SK-N-SH (cell line): ENCODE data around the gene VIM.

Experiments
- CHD2 ChIP-seq: fragments of 150-350 bp; IDR thresholded peaks from 2 replicates; pipeline ENCODE4 v1.6.1; 2018; ENCODE audit warnings: low read length; ENCODE audit not compliant: partially characterized antibody
- CTCF ChIP-seq: fragments of 200-600 bp; sonication (generic); IDR thresholded peaks from 2 replicates; pipeline ENCODE4 v1.6.1; 2017; ENCODE audit warnings: antibody characterized with exemption, mild to moderate bottlenecking, moderate library complexity
- FOXM1 ChIP-seq: IDR thresholded peaks from 2 replicates; pipeline ENCODE4 v1.4.0; 2012; ENCODE audit warnings: low read depth, mild to moderate bottlenecking
- GABPA ChIP-seq: IDR thresholded peaks from 2 replicates; pipeline ENCODE4 v1.4.0; 2012; ENCODE audit warnings: low read depth, mild to moderate bottlenecking
- GATA2 ChIP-seq: sonication (generic); formaldehyde crosslinking; IDR thresholded peaks from 2 replicates; pipeline ENCODE4 v1.5.0; 2020; ENCODE audit warnings: mild to moderate bottlenecking, missing genetic modification reagents
- JUND ChIP-seq: IDR thresholded peaks from 2 replicates; pipeline ENCODE4 v1.4.0; 2012
- MXI1 ChIP-seq: IDR thresholded peaks from 2 replicates; pipeline ENCODE4 v1.6.1; 2012; ENCODE audit warnings: mild to moderate bottlenecking, low read depth, low read length, improper control_type of control experiment
- RXRA ChIP-seq: IDR thresholded peaks from 2 replicates; pipeline ENCODE4 v1.4.0; 2012; ENCODE audit warnings: low read depth, mild to moderate bottlenecking, borderline replicate concordance
- SMC3 ChIP-seq: IDR thresholded peaks from 2 replicates; pipeline ENCODE4 v1.6.1; 2012; ENCODE audit warnings: low read depth, low read length, improper control_type of control experiment
- TAF1 ChIP-seq: IDR thresholded peaks from 2 replicates; pipeline ENCODE4 v1.6.1; 2012; ENCODE audit warnings: low read depth, mild to moderate bottlenecking, low read length, moderate library complexity, borderline replicate concordance
- TCF12 ChIP-seq: IDR thresholded peaks from 2 replicates; pipeline ENCODE4 v1.4.0; 2012
- USF2 ChIP-seq: fragments of 150-350 bp; IDR thresholded peaks from 2 replicates; pipeline ENCODE4 v1.6.1; 2017; ENCODE audit warnings: antibody characterized with exemption, low read length, low read depth, borderline replicate concordance
- ZBTB33 ChIP-seq: IDR thresholded peaks from 2 replicates; pipeline ENCODE4 v1.4.0; 2012; ENCODE audit warnings: low read depth, borderline replicate concordance
- TF ChIP-seq, protein P1 (sequence below): fragments of 150-350 bp; IDR thresholded peaks from 2 replicates; pipeline ENCODE4 v1.6.1; 2016; ENCODE audit warnings: mild to moderate bottlenecking, low read depth, low read length

DNA sequence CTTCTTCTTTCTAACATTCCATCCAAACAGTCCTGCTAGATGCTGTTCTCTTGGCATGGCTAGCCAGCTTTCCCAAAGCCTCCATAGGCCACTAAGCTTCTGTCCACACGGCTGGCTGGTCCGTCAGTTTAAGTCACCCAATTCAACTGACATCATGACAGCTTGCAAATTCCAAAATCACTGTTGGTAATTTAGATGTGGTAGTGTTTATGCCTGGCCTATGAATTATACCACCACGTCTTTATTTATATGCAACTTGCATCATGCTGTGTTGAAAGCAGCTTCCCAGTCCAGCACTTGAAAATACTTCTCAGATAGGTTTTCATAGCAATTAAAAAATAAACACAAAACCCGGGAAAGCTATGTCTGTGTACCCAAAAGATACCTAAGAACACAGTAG lies 2.2 kb upstream of the VIM start:
- TF ChIP-seq SMC3 (no peak), JUND (no peak), GATA2 (CRISPR knock-in tag) (no peak), CHD2 (no peak), RXRA (no peak), FOXM1 (no peak), MXI1 (no peak), CTCF (no peak), ZBTB33 (no peak), TCF12 (no peak), USF2 (no peak), GABPA (no peak), TAF1 (no peak)
- TF ChIP-seq, protein P1, sequence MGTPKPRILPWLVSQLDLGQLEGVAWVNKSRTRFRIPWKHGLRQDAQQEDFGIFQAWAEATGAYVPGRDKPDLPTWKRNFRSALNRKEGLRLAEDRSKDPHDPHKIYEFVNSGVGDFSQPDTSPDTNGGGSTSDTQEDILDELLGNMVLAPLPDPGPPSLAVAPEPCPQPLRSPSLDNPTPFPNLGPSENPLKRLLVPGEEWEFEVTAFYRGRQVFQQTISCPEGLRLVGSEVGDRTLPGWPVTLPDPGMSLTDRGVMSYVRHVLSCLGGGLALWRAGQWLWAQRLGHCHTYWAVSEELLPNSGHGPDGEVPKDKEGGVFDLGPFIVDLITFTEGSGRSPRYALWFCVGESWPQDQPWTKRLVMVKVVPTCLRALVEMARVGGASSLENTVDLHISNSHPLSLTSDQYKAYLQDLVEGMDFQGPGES = no peak
